Measurements from ENCODE around the gene SUFU.

DNA sequence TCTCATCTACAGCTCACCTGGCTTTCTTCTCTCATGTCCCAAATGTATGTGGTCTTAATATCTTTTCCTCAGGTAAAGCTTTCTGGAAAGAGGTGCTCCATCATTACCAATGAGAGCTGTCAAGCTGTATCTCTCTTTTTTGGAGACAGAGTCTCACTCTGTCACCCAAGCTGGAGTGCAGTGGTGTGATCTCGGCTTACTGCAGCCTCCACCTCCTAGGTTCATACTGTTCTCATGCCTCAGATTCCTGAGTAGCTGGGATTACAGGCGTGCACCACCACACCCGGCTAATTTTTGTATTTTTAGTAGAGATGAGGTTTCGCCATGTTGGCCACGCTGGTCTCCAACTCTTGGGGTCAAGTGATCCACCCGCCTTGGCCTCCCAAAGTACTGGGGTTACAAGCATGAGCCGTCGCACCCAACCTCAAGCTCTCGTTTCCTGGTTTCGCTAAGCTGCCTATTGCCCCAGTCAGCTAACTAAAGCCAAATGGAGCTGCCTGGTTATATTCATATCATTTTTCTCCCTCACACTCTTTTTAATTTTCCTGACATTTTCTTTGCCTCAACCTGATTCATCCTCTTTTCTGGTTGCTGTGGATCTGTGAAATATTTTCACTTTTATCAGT is 60.5 kb downstream of the SUFU start:
- TF ChIP-seq CTCF (IDR thresholded peaks at IDR 0.05) = no peak
- no peak for TF ChIP-seq EP300 (IDR thresholded peaks at IDR 0.05)
- TF ChIP-seq POLR2A (IDR thresholded peaks at IDR 0.05) = no peak
- no peak for TF ChIP-seq POLR2AphosphoS5 (IDR thresholded peaks at IDR 0.05)

Measured in gastroesophageal sphincter (tissue), 3 donors.